ENCODE data around the gene DHRS9. TPM values are rescaled to one million over a fixed set of nuclear protein-coding genes. Genes with fewer than 3 reads are reported as not detected.
"Not testable (repeated sequence)": the region's sequence is repeated elsewhere in the genome, so short reads cannot be mapped to it uniquely, and the experiment has no call there.

DHRS9 gene
- total RNA-seq (2014; rRNA removed; shearing (Covaris generic)): 0.39 and 2.5 TPM in 2 replicates

- DNase-seq (ENCODE audit: low read depth): peak; percentile 82
These were observed at the start of gene DHRS9 for GRCh38 chr2:169069341-169069740. DHRS9 (plus strand) TSS chr2:169069563; CDS start chr2:169081582, 12,019 bp downstream.

GRCh38 chr2:169023161-169023560, 46.2 kb upstream of the DHRS9 start:
- DNase-seq (ENCODE audit: low read depth): no peak

GRCh38 chr2:169026056-169026455, 43.3 kb upstream of the DHRS9 start:
- DNase-seq (ENCODE audit: low read depth): no peak

- DNase-seq (ENCODE audit: low read depth): no peak
These were observed 42.1 kb upstream of the DHRS9 start for GRCh38 chr2:169027234-169027633.

GRCh38 chr2:169029341-169029740, 40.0 kb upstream of the DHRS9 start:
- DNase-seq (ENCODE audit: low read depth): no peak

- DNase-seq (ENCODE audit: low read depth): no peak
These were observed 38.2 kb upstream of the DHRS9 start, which contains the start of gene ABCB11 for GRCh38 chr2:169031202-169031601. ABCB11 (minus strand) TSS chr2:169031324; CDS start chr2:169018125, 13,199 bp downstream.

GRCh38 chr2:169034256-169034655, 35.1 kb upstream of the DHRS9 start:
- DNase-seq (ENCODE audit: low read depth): peak; percentile 84

GRCh38 chr2:169034984-169035544, 34.3 kb upstream of the DHRS9 start:
- no peak for DNase-seq (ENCODE audit: low read depth)

- DNase-seq (ENCODE audit: low read depth): no peak
These were observed 33.5 kb upstream of the DHRS9 start for GRCh38 chr2:169035887-169036286.

GRCh38 chr2:169036736-169037440, 32.5 kb upstream of the DHRS9 start:
- DNase-seq (ENCODE audit: low read depth): no peak

GRCh38 chr2:169038338-169038757, 31.0 kb upstream of the DHRS9 start:
- peak; percentile 72 for DNase-seq (ENCODE audit: low read depth)

GRCh38 chr2:169039702-169040101, 29.7 kb upstream of the DHRS9 start:
- no peak for DNase-seq (ENCODE audit: low read depth)

GRCh38 chr2:169041594-169041993, 27.8 kb upstream of the DHRS9 start:
- DNase-seq (ENCODE audit: low read depth): no peak

GRCh38 chr2:169042856-169043255, 26.5 kb upstream of the DHRS9 start:
- DNase-seq (ENCODE audit: low read depth): no peak

- peak; percentile 11 for DNase-seq (ENCODE audit: low read depth)
These were observed 22.8 kb upstream of the DHRS9 start for GRCh38 chr2:169046440-169047151.

- no peak for DNase-seq (ENCODE audit: low read depth)
These were observed 21.8 kb upstream of the DHRS9 start for GRCh38 chr2:169047256-169048250.

GRCh38 chr2:169049142-169049541, 20.2 kb upstream of the DHRS9 start:
- no peak for DNase-seq (ENCODE audit: low read depth)

GRCh38 chr2:169050476-169051240, 18.7 kb upstream of the DHRS9 start:
- DNase-seq (ENCODE audit: low read depth): peak; percentile 31

- not testable (repeated sequence) for DNase-seq (ENCODE audit: low read depth)
These were observed 14.8 kb upstream of the DHRS9 start for GRCh38 chr2:169054575-169054974.

- not testable (repeated sequence) for DNase-seq (ENCODE audit: low read depth)
These were observed 5.2 kb upstream of the DHRS9 start for GRCh38 chr2:169064199-169064598.

- DNase-seq (ENCODE audit: low read depth): no peak
These were observed 3.9 kb upstream of the DHRS9 start for GRCh38 chr2:169065422-169065821.

Data from Daoy (cell line).